Natural killer cell (primary cell): ENCODE measurements around the gene C18orf32. TPM values are rescaled to one million over a fixed set of nuclear protein-coding genes. Genes with fewer than 3 reads are reported as not detected.
"Not testable (repeated sequence)": the region's sequence is repeated elsewhere in the genome, so short reads cannot be mapped to it uniquely, and the experiment has no call there.

ENCODE experiments used
- ATAC-seq, 3 donors: fragments of 150-1000 bp in 2 of 3; fragments of 200-7000 bp in 1 of 3; cut with Tn5 transposase; 1 replicate in 1 of 3; 2 replicates in 2 of 3; pipeline ENCODE4 v1.10.0; 2021; ENCODE audit warnings: mild to moderate bottlenecking in 2 of 3, moderate library complexity in 2 of 3
- DNase-seq, 2 donors: peaks; one replicate each; pipeline versions ENCODE4 v3.0.0 to v3.0.0-alpha.2; 2013 to 2021; ENCODE audit warnings: mixed read lengths in 1 of 2
- H3K27ac ChIP-seq: one replicate; pipeline ENCODE4 v1.5.1; 2013; ENCODE audit warnings: mild to moderate bottlenecking, low read length
- H3K27me3 ChIP-seq: one replicate; pipeline ENCODE4 v1.6.1; 2013; ENCODE audit warnings: low read length; ENCODE audit not compliant: control insufficient read depth, insufficient read depth
- H3K36me3 ChIP-seq: one replicate; pipeline ENCODE4 v1.6.1; 2013; ENCODE audit warnings: low read length; ENCODE audit not compliant: control insufficient read depth, insufficient read depth
- H3K4me1 ChIP-seq: one replicate; pipeline ENCODE4 v1.6.1; 2013; ENCODE audit warnings: low read length; ENCODE audit not compliant: control insufficient read depth, insufficient read depth
- H3K4me3 ChIP-seq: one replicate; pipeline ENCODE4 v1.5.1; 2013; ENCODE audit warnings: low read length
- H3K9me3 ChIP-seq: one replicate; pipeline ENCODE4 v1.6.1; 2013; ENCODE audit warnings: low read length; ENCODE audit not compliant: control insufficient read depth, insufficient read depth
- H3K27ac Mint-ChIP-seq, 2 donors: one replicate each; pipeline ENCODE4 v1.8.0; 2022; ENCODE audit warnings: mild to moderate bottlenecking in 2 of 2, mixed read lengths in 2 of 2, moderate library complexity in 1 of 2
- H3K27me3 Mint-ChIP-seq, 2 donors: one replicate each; pipeline ENCODE4 v1.8.0; 2022; ENCODE audit warnings: low read depth in 2 of 2, mixed read lengths in 2 of 2
- H3K36me3 Mint-ChIP-seq: one replicate; pipeline ENCODE4 v1.8.0; 2022; ENCODE audit warnings: mixed read lengths
- H3K4me1 Mint-ChIP-seq, 2 donors: one replicate each; pipeline ENCODE4 v1.8.0; 2022; ENCODE audit warnings: mixed read lengths in 2 of 2
- H3K4me3 Mint-ChIP-seq: one replicate; pipeline ENCODE4 v1.8.0; 2022; ENCODE audit warnings: mild to moderate bottlenecking, moderate library complexity, mixed read lengths
- H3K9me3 Mint-ChIP-seq, 2 donors: one replicate each; pipeline ENCODE4 v1.8.0; 2022; ENCODE audit warnings: mixed read lengths in 2 of 2
- WGBS: methylation state at CpG from one replicate; pipeline ENCODE4 v1.1.7; 2013; ENCODE audit warnings: missing lambda C conversion rate; ENCODE audit not compliant: insufficient coverage; 5-methylcytosine and 5-hydroxymethylcytosine counted together
- intact Hi-C: fragments of 100-400 bp; cut with micrococcal nuclease; formaldehyde crosslinking; loops from one replicate; pipeline ENCODE4 v1.14.2; 2022
- total RNA-seq, 4 donors: library from RNA; stranded (reverse); fragments of 120-200 nt in 1 of 4; gene quantifications; one replicate each; pipeline versions ENCODE4 v1.2.3 to v1.2.4, GENCODE V29; 2013 to 2022
- TF ChIP-seq, protein P1 (sequence below): fragments of 200-600 bp; IDR thresholded peaks from one replicate; pipeline ENCODE4 v1.8.0; 2022; ENCODE audit warnings: antibody characterized with exemption

The C18orf32 gene
- total RNA-seq, 3 donors from 2014 or later (not counting 1 experiment from before 2014, with no cell fraction given): 18.8 to 28.0 (median 23.9) TPM

DNA sequence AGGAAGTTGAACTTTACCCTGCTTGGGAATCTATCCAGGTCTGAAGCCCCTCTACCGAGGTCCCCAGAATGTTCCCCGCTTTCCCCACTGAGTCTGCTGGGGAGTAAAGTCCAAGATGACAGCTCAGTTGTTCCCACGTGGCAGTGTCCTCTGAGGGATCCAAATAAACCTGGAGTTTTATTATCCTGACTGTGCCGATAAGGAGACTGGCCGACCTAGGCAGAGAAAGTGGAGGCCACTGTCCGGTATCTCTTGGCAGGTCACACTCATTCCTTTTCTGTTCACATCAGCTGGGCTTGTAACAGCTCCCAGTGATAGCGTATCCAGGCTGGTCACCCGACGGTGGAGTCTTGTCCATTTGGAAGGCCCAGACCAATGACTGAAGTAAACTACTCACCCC is 27.5 kb upstream of the C18orf32 start:
- WGBS: 89% methylated on average over 9 of the region's 9 CpGs
- no peaks in the 10 kb centered on the region for H3K4me1 Mint-ChIP-seq
- DNase-seq (no peak), ATAC-seq (no peak)
- H3K4me3 Mint-ChIP-seq: no peak overlapping the region
- intact Hi-C loops: no loop called here
- no peak overlapping the region for H3K27ac Mint-ChIP-seq
- no peaks in the 10 kb centered on the region for H3K36me3 Mint-ChIP-seq
- H3K4me3 ChIP-seq: no peak overlapping the region
- no peak overlapping the region for H3K27ac ChIP-seq
- no peaks in the 10 kb centered on the region for H3K9me3 Mint-ChIP-seq
- no peaks in the 10 kb centered on the region for H3K4me1 ChIP-seq
- H3K27me3 Mint-ChIP-seq: peaks cover 0 to 4% of the 10 kb centered on the region in 2 donors
- no peaks in the 10 kb centered on the region for H3K27me3 ChIP-seq
- no peaks in the 10 kb centered on the region for H3K9me3 ChIP-seq
- TF ChIP-seq, protein P1, sequence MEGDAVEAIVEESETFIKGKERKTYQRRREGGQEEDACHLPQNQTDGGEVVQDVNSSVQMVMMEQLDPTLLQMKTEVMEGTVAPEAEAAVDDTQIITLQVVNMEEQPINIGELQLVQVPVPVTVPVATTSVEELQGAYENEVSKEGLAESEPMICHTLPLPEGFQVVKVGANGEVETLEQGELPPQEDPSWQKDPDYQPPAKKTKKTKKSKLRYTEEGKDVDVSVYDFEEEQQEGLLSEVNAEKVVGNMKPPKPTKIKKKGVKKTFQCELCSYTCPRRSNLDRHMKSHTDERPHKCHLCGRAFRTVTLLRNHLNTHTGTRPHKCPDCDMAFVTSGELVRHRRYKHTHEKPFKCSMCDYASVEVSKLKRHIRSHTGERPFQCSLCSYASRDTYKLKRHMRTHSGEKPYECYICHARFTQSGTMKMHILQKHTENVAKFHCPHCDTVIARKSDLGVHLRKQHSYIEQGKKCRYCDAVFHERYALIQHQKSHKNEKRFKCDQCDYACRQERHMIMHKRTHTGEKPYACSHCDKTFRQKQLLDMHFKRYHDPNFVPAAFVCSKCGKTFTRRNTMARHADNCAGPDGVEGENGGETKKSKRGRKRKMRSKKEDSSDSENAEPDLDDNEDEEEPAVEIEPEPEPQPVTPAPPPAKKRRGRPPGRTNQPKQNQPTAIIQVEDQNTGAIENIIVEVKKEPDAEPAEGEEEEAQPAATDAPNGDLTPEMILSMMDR: no peak
- H3K36me3 ChIP-seq: no peaks in the 10 kb centered on the region

DNA sequence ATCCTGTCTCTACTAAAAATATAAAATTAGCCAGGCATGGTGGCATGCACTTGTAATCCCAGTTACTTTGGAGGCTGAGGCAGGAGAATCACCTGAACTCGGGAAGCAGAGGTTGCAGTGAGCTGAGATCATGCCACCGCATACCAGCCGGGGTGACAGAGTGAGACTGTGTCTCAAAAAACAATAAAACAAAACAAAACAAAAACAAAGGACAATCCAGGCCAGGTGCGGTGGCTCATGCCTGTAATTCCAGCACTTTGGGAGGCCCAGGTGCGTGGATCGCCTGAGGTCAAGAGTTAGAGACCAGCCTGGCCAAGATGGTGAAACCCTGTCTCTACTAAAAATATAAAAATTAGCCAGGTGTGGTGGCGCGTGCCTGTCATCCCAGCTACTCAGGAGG is 25.8 kb upstream of the C18orf32 start:
- H3K4me1 ChIP-seq, intact Hi-C loops, ATAC-seq, H3K36me3 ChIP-seq, H3K27ac ChIP-seq, DNase-seq, H3K36me3 Mint-ChIP-seq, H3K4me1 Mint-ChIP-seq, H3K4me3 ChIP-seq, H3K9me3 ChIP-seq, H3K27ac Mint-ChIP-seq, H3K4me3 Mint-ChIP-seq, H3K9me3 Mint-ChIP-seq, H3K27me3 ChIP-seq: not testable (repeated sequence)
- 98% methylated on average over 8 of the region's 8 CpGs for WGBS
- peaks cover 10 to 12% of the 10 kb centered on the region in 2 donors for H3K27me3 Mint-ChIP-seq

DNA sequence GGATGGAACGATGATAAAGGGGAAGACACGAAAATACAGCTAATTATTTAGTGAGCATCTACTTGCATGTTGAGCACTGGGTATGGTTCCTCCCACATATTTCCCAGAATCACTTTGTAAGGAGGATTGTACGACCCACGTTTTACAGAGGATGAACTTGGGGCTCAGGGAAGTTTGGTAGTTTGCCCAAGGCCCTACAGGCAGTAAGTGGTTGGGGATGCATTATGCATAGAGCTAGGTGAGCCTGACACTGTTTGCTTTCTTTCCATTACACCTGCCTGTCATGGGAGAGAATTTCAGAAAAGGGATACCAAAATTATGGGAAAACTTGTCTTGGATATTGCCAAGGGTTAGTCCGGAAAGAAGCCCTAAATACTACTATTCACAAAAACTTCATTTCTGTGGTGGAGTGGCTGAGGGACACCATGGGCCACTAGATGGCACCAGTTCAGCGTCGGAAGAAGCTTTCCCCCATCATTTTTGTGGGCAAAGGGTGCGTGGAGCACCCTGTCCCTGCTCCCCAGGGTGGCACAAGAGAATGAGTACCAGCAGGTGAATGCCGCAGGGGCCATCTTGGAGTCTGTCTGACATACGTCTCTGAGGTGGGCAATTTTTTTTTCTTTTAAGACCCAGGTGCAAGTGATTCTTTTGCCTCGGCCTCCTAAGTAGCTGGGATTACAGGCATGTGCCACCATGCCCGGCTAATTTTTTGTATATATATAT is 23.5 kb upstream of the C18orf32 start:
- Histone ChIP-seq H3K27ac (no peak overlapping the region), H3K4me3 (no peak overlapping the region), H3K4me1 (no peaks in the 10 kb centered on the region), H3K27me3 (no peaks in the 10 kb centered on the region), H3K9me3 (no peaks in the 10 kb centered on the region), H3K36me3 (no peaks in the 10 kb centered on the region)
- no peak overlapping the region for H3K27ac Mint-ChIP-seq
- H3K36me3 Mint-ChIP-seq: no peaks in the 10 kb centered on the region
- H3K9me3 Mint-ChIP-seq: no peaks in the 10 kb centered on the region
- TF ChIP-seq, protein P1: peak; percentile 80
- DNase-seq: peak; percentile 43 to 82
- H3K4me1 Mint-ChIP-seq: no peaks in the 10 kb centered on the region
- no peak overlapping the region for H3K4me3 Mint-ChIP-seq
- intact Hi-C loops: loop anchor here (1.0 kb wide), 1 partner anchor 348 kb away; no protein-coding TSS in a partner anchor
- peaks cover 14 to 26% of the 10 kb centered on the region in 2 donors for H3K27me3 Mint-ChIP-seq
- 34% methylated on average over 9 of the region's 12 CpGs for WGBS
- ATAC-seq: peak; percentile 62 to 84 (median 79)

DNA sequence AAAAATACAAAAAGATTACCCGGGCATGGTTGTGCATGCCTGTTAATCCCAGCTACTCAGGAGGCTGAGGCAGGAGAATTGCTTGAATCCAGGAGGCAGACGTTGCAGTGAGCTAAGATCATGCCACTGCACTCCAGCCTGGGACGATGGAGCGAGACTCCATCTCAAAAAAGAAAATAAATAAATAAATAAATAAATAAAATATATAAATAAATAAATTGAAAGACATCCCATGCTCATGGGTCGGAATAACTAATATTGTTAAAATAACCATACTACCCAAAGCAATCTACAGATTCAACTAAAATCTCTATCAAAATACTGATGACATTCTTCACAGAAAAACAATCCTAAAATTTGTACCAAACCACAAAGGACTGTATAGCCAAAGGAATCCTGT is 19.4 kb upstream of the C18orf32 start:
- H3K4me1 ChIP-seq, H3K4me3 Mint-ChIP-seq, H3K27me3 ChIP-seq, H3K27ac ChIP-seq, H3K27ac Mint-ChIP-seq, DNase-seq, intact Hi-C loops, H3K4me1 Mint-ChIP-seq, H3K36me3 ChIP-seq, ATAC-seq, H3K4me3 ChIP-seq, H3K9me3 Mint-ChIP-seq, H3K9me3 ChIP-seq, H3K36me3 Mint-ChIP-seq: not testable (repeated sequence)
- 81% methylated on average over 1 of the region's 5 CpGs for WGBS
- peaks cover 15 to 26% of the 10 kb centered on the region in 2 donors for H3K27me3 Mint-ChIP-seq
